SK-N-SH (cell line): Measurements from ENCODE around the gene RASAL2. TPM values are rescaled to one million over a fixed set of nuclear protein-coding genes. Genes with fewer than 3 reads are reported as not detected.

Source experiments
- CTCF ChIA-PET: fragments of 300-600, 350-600 bp; formaldehyde crosslinking; extraction: SDS; loops from one replicate; lab custom pipeline; 2021; lab: Yijun Ruan, JAX
- POLR2A ChIA-PET: fragments of 350-600 bp; sonication (Branson Sonifier 250); formaldehyde crosslinking; extraction: SDS; loops from one replicate; lab custom pipeline; 2020; ENCODE audit warnings: antibody characterized with exemption, inconsistent platforms; lab: Yijun Ruan, JAX
- DNase-seq: peaks from one replicate; pipeline ENCODE4 v3.0.0; 2012
- H2AFZ ChIP-seq: fragments of 200-600 bp; sonication (generic); 2 replicates; pipeline ENCODE4 v1.8.1; 2016; ENCODE audit warnings: antibody characterized with exemption, mild to moderate bottlenecking, low read depth
- H3F3A ChIP-seq: fragments of 200-600 bp; sonication (generic); replicated peaks from 2 replicates; pipeline ENCODE3; 2016; ENCODE audit warnings: antibody characterized with exemption, mild to moderate bottlenecking; ENCODE audit not compliant: insufficient read depth
- H3K27ac ChIP-seq, 2 experiments: fragments of 200-500 bp in 1 of 2; fragments of 200-600 bp in 1 of 2; sonication (Bioruptor generic) in 1 of 2; sonication (generic), shearing (Covaris generic) in 1 of 2; 2 replicates each; pipeline versions ENCODE4 v1.5.1 to v1.6.1; 2014 to 2016; ENCODE audit warnings: low read depth in 2 of 2, inconsistent platforms in 1 of 2, low read length in 1 of 2, mild to moderate bottlenecking in 1 of 2, mixed read lengths in 1 of 2
- H3K27me3 ChIP-seq: fragments of 200-600 bp; sonication (generic), shearing (Covaris generic); 2 replicates; pipeline ENCODE4 v1.6.1; 2016; ENCODE audit warnings: mixed run types; ENCODE audit not compliant: insufficient read depth
- H3K36me3 ChIP-seq, 2 experiments: fragments of 200-500 bp in 1 of 2; fragments of 200-600 bp in 1 of 2; sonication (Bioruptor generic) in 1 of 2; sonication (generic) in 1 of 2; replicated peaks in 1 of 2; 2 replicates each; pipeline versions ENCODE3 to v1.5.1; 2014 to 2016; ENCODE audit warnings: low read length in 1 of 2, mild to moderate bottlenecking in 1 of 2; ENCODE audit not compliant: insufficient read depth in 2 of 2, control insufficient read depth in 1 of 2
- H3K4me1 ChIP-seq, 2 experiments: fragments of 200-500 bp in 1 of 2; fragments of 200-600 bp in 1 of 2; sonication (Bioruptor generic) in 1 of 2; sonication (generic), shearing (Covaris generic) in 1 of 2; 2 replicates each; pipeline versions ENCODE4 v1.5.1 to v1.6.1; 2014 to 2016; ENCODE audit warnings: low read depth in 1 of 2, low read length in 1 of 2, mixed run types in 1 of 2; ENCODE audit not compliant: insufficient read depth in 2 of 2, control insufficient read depth in 1 of 2
- H3K4me2 ChIP-seq: fragments of 200-600 bp; sonication (generic), shearing (Covaris generic); 2 replicates; pipeline ENCODE4 v1.6.1; 2017; ENCODE audit warnings: mixed run types
- H3K4me3 ChIP-seq, 2 experiments: fragments of 200-500 bp in 1 of 2; fragments of 200-600 bp in 1 of 2; sonication (Bioruptor generic) in 1 of 2; sonication (generic), shearing (Covaris generic) in 1 of 2; 2 replicates each; pipeline versions ENCODE4 v1.5.1 to v1.8.1; 2014 to 2016; ENCODE audit warnings: low read depth in 2 of 2, inconsistent platforms in 1 of 2, low read length in 1 of 2, mild to moderate bottlenecking in 1 of 2, mixed read lengths in 1 of 2, moderate library complexity in 1 of 2
- H3K79me2 ChIP-seq: fragments of 200-600 bp; sonication (generic); 2 replicates; pipeline ENCODE4 v1.8.1; 2017; ENCODE audit warnings: mild to moderate bottlenecking; ENCODE audit not compliant: insufficient read depth
- H3K9ac ChIP-seq: fragments of 200-600 bp; sonication (generic); 2 replicates; pipeline ENCODE4 v1.6.1; 2017; ENCODE audit warnings: mixed run types
- H3K9me2 ChIP-seq: fragments of 200-600 bp; sonication (generic); 2 replicates; pipeline ENCODE4 v1.6.1; 2017; ENCODE audit warnings: mixed run types
- H3K9me3 ChIP-seq: fragments of 200-600 bp; sonication (generic); 2 replicates; pipeline ENCODE4 v1.6.1; 2017; ENCODE audit warnings: mixed run types, mild to moderate bottlenecking, moderate library complexity
- H4K20me1 ChIP-seq: fragments of 200-600 bp; sonication (generic); 2 replicates; pipeline ENCODE4 v1.6.1; 2017; ENCODE audit warnings: mild to moderate bottlenecking, mixed run types; ENCODE audit not compliant: insufficient read depth
- CHD2 ChIP-seq: fragments of 150-350 bp; IDR thresholded peaks from 2 replicates; pipeline ENCODE4 v1.6.1; 2018; ENCODE audit warnings: low read length; ENCODE audit not compliant: partially characterized antibody
- EP300 ChIP-seq, 2 experiments: IDR thresholded peaks; 2 replicates each; pipeline versions ENCODE4 v1.4.0 to v1.6.1; 2012; ENCODE audit warnings: borderline replicate concordance in 1 of 2, low read depth in 1 of 2, low read length in 1 of 2
- EZH2phosphoT487 ChIP-seq: fragments of 200-600 bp; sonication (generic); IDR thresholded peaks from 2 replicates; pipeline ENCODE4 v1.6.1; 2017; ENCODE audit warnings: low read depth, mixed run types, mild to moderate bottlenecking, antibody characterized with exemption, moderate library complexity, borderline replicate concordance
- FOXJ3 ChIP-seq: sonication (generic); formaldehyde crosslinking; IDR thresholded peaks from 2 replicates; pipeline ENCODE4 v1.5.1; 2020; ENCODE audit warnings: mild to moderate bottlenecking, missing genetic modification reagents
- GATA2 ChIP-seq: sonication (generic); formaldehyde crosslinking; IDR thresholded peaks from 2 replicates; pipeline ENCODE4 v1.5.0; 2020; ENCODE audit warnings: mild to moderate bottlenecking, missing genetic modification reagents
- JUND ChIP-seq: IDR thresholded peaks from 2 replicates; pipeline ENCODE4 v1.4.0; 2012
- MAX ChIP-seq: IDR thresholded peaks from 2 replicates; pipeline ENCODE4 v1.4.0; 2012; ENCODE audit warnings: low read depth
- MXI1 ChIP-seq: IDR thresholded peaks from 2 replicates; pipeline ENCODE4 v1.6.1; 2012; ENCODE audit warnings: mild to moderate bottlenecking, low read depth, low read length, improper control_type of control experiment
- NFIC ChIP-seq: IDR thresholded peaks from 2 replicates; pipeline ENCODE4 v1.4.0; 2012; ENCODE audit warnings: borderline replicate concordance
- RAD21 ChIP-seq: IDR thresholded peaks from 2 replicates; pipeline ENCODE4 v1.6.1; 2012; ENCODE audit warnings: mild to moderate bottlenecking, low read length
- RCOR1 ChIP-seq: fragments of 150-350 bp; IDR thresholded peaks from 2 replicates; pipeline ENCODE4 v1.6.1; 2017; ENCODE audit warnings: antibody characterized with exemption, low read length
- REST ChIP-seq: IDR thresholded peaks from 2 replicates; pipeline ENCODE4 v1.6.1; 2012; ENCODE audit warnings: mild to moderate bottlenecking, low read depth, low read length, moderate library complexity
- RFX5 ChIP-seq: IDR thresholded peaks from 2 replicates; pipeline ENCODE4 v1.6.1; 2012; ENCODE audit warnings: mild to moderate bottlenecking, improper control_type of control experiment, low read length
- RXRA ChIP-seq: IDR thresholded peaks from 2 replicates; pipeline ENCODE4 v1.4.0; 2012; ENCODE audit warnings: low read depth, mild to moderate bottlenecking, borderline replicate concordance
- SMC3 ChIP-seq: IDR thresholded peaks from 2 replicates; pipeline ENCODE4 v1.6.1; 2012; ENCODE audit warnings: low read depth, low read length, improper control_type of control experiment
- TAF1 ChIP-seq: IDR thresholded peaks from 2 replicates; pipeline ENCODE4 v1.6.1; 2012; ENCODE audit warnings: low read depth, mild to moderate bottlenecking, low read length, moderate library complexity, borderline replicate concordance
- TEAD4 ChIP-seq: IDR thresholded peaks from 2 replicates; pipeline ENCODE4 v1.4.0; 2012; ENCODE audit warnings: mild to moderate bottlenecking, borderline replicate concordance; ENCODE audit not compliant: insufficient read depth
- USF1 ChIP-seq: IDR thresholded peaks from 2 replicates; pipeline ENCODE4 v1.4.0; 2012; ENCODE audit warnings: low read depth, borderline replicate concordance
- ZBTB33 ChIP-seq: IDR thresholded peaks from 2 replicates; pipeline ENCODE4 v1.4.0; 2012; ENCODE audit warnings: low read depth, borderline replicate concordance
- WGBS: methylation state at CpG from one replicate; pipeline ENCODE4 v1.1.6; 2017; ENCODE audit warnings: low lambda C conversion rate; 5-methylcytosine and 5-hydroxymethylcytosine counted together
- polyA plus RNA-seq, 3 experiments: library from polyadenylated mRNA; depleted of rRNA; stranded (reverse); fragments of >200 nt; gene quantifications; 2 replicates each; pipeline ENCODE4 v1.2.3, GENCODE V29; 2012
- TF ChIP-seq, protein P1 (sequence below): fragments of 150-350 bp; IDR thresholded peaks from 2 replicates; pipeline ENCODE4 v1.6.1; 2016; ENCODE audit warnings: mild to moderate bottlenecking, low read depth, low read length

RASAL2 gene
- polyA plus RNA-seq, 1 of the 3 experiments (the other 2 are of a cell fraction), result 6.9 TPM

DNA sequence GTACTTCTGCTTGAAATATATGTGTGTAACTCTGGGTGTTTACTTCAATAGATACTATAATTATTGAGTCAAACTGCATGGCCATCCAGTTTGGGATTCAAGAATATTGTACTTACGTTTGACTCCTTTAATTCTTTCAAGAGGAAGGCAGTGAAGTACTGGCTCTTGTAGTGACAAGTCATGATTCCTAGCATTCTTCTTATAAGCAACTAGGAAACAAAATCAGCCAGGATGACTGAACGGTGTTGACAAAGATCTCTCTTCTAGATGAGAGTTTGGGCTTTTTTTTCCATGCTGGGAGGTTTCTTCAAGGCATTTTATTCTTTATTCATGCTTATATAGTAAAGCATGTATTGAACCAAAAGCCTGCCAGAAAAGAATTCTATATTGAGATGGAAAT is 344.5 kb downstream of the RASAL2 start:
- no peak overlapping the region for H2AFZ ChIP-seq
- H3K27me3 ChIP-seq, result no peaks in the 10 kb centered on the region
- ChIA-PET CTCF (interaction anchor here (0.8 to 1.5 kb wide), 3 partner anchors 18 to 138 kb away, joined by 3 to 4 read pairs (median 3); no protein-coding TSS in a partner anchor), POLR2A (no interaction called here)
- 86% methylated on average over 2 of the region's 2 CpGs for WGBS
- no peaks in the 10 kb centered on the region for H3K9me2 ChIP-seq
- DNase-seq, result no peak
- no peaks in the 10 kb centered on the region; a peak in 1 of 4 replicates for H3K4me1 ChIP-seq
- H4K20me1 ChIP-seq, result no peaks in the 10 kb centered on the region
- no peak overlapping the region for H3K9ac ChIP-seq
- no peak overlapping the region for H3K4me2 ChIP-seq
- no peaks in the 10 kb centered on the region for H3F3A ChIP-seq
- no peak for TF ChIP-seq MAX
- no peak for TF ChIP-seq TAF1
- TF ChIP-seq, protein P1, sequence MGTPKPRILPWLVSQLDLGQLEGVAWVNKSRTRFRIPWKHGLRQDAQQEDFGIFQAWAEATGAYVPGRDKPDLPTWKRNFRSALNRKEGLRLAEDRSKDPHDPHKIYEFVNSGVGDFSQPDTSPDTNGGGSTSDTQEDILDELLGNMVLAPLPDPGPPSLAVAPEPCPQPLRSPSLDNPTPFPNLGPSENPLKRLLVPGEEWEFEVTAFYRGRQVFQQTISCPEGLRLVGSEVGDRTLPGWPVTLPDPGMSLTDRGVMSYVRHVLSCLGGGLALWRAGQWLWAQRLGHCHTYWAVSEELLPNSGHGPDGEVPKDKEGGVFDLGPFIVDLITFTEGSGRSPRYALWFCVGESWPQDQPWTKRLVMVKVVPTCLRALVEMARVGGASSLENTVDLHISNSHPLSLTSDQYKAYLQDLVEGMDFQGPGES, result no peak
- TF ChIP-seq JUND, result no peak
- TF ChIP-seq FOXJ3 (CRISPR knock-in tag), result no peak
- TF ChIP-seq EP300 (IDR thresholded peaks at IDR 0.05; ENCODE audit: borderline replicate concordance in 1 of 2, low read depth in 1 of 2, low read length in 1 of 2), result no peak
- TF ChIP-seq RAD21, result no peak
- no peak for TF ChIP-seq NFIC
- TF ChIP-seq CHD2, result no peak
- no peak for TF ChIP-seq ZBTB33
- no peak for TF ChIP-seq RCOR1
- no peak for TF ChIP-seq USF1
- no peak for TF ChIP-seq TEAD4
- TF ChIP-seq MXI1, result no peak
- H3K9me3 ChIP-seq, result no peaks in the 10 kb centered on the region
- H3K4me3 ChIP-seq, result no peak overlapping the region
- peaks cover 18 to 35% of the 10 kb centered on the region in 2 experiments for H3K36me3 ChIP-seq
- no peaks in the 10 kb centered on the region for H3K79me2 ChIP-seq
- no peak overlapping the region for H3K27ac ChIP-seq

GRCh38 chr1:178442925-178443324 is 349.0 kb downstream of the RASAL2 start:
- Histone ChIP-seq H3K79me2 (no peaks in the 10 kb centered on the region), H3K4me3 (no peak overlapping the region), H3K4me2 (no peak overlapping the region), H4K20me1 (no peaks in the 10 kb centered on the region), H3K9ac (no peak overlapping the region)
- DNase-seq, result no peak
- TF ChIP-seq RFX5, result no peak
- no peak for TF ChIP-seq CHD2
- TF ChIP-seq RXRA, result no peak
- no peak for TF ChIP-seq GATA2 (CRISPR knock-in tag)
- TF ChIP-seq REST, result no peak
- no peak for TF ChIP-seq SMC3
- TF ChIP-seq EZH2phosphoT487, result no peak
- no peak for TF ChIP-seq TEAD4
- TF ChIP-seq MXI1, result no peak
- TF ChIP-seq RCOR1, result no peak
- TF ChIP-seq FOXJ3 (CRISPR knock-in tag), result no peak
- TF ChIP-seq, all 33 proteins: peak for 0
- Histone ChIP-seq H3K9me3 (no peaks in the 10 kb centered on the region), H3K27ac (no peak overlapping the region), H2AFZ (no peak overlapping the region), H3K36me3 (peaks cover 33 to 59% of the 10 kb centered on the region in 2 experiments), H3F3A (no peaks in the 10 kb centered on the region), H3K9me2 (no peaks in the 10 kb centered on the region), H3K27me3 (no peaks in the 10 kb centered on the region), H3K4me1 (no peaks in the 10 kb centered on the region; a peak in 1 of 4 replicates)
- 97% methylated on average over 3 of the region's 3 CpGs for WGBS
- ChIA-PET CTCF (interaction anchor here (1.1 kb wide), 1 partner anchor 17 kb away, joined by 3 read pairs; no protein-coding TSS in a partner anchor), POLR2A (no interaction called here)
